WERI-Rb-1 (cell line): Measurements from ENCODE around the gene GDF11.

Experiments used
- DNase-seq: peaks from one replicate; pipeline ENCODE4 v3.0.0-alpha.2; 2020
- H3K27ac ChIP-seq: fragments of 250-450 bp; sonication (Bioruptor Pico); 2 replicates; pipeline ENCODE4 v1.5.1; 2020; ENCODE audit warnings: mild to moderate bottlenecking, moderate library complexity
- H3K27me3 ChIP-seq: fragments of 250-450 bp; sonication (Bioruptor Pico); 2 replicates; pipeline ENCODE4 v1.5.1; 2021; ENCODE audit warnings: mild to moderate bottlenecking, low read depth, moderate library complexity; ENCODE audit not compliant: insufficient read depth, severe bottlenecking
- H3K36me3 ChIP-seq: fragments of 250-450 bp; sonication (Bioruptor Pico); 2 replicates; pipeline ENCODE4 v1.5.1; 2020; ENCODE audit warnings: mild to moderate bottlenecking, moderate library complexity
- H3K4me3 ChIP-seq: 2 replicates; pipeline ENCODE4 v1.5.1; 2011; ENCODE audit warnings: low read depth, mild to moderate bottlenecking, control low read depth, low read length
- H3K9me3 ChIP-seq: fragments of 250-450 bp; sonication (Bioruptor Pico); 2 replicates; pipeline ENCODE4 v1.5.1; 2021; ENCODE audit warnings: mild to moderate bottlenecking, moderate library complexity; ENCODE audit not compliant: severe bottlenecking
- CTCF ChIP-seq: IDR thresholded peaks from 2 replicates; pipeline ENCODE4 v1.5.1; 2011; ENCODE audit warnings: low read depth, mild to moderate bottlenecking, control low read depth, inconsistent platforms, low read length

GDF11 gene

GRCh38 chr12:55743406-55744339 is 751 bp downstream of the GDF11 start:
- H3K27me3 ChIP-seq: no peaks in the 10 kb centered on the region
- no peaks in the 10 kb centered on the region for H3K9me3 ChIP-seq
- DNase-seq: peak; percentile 56
- H3K36me3 ChIP-seq: peaks cover 17% of the 10 kb centered on the region
- peak overlapping the region; percentile 80 for H3K27ac ChIP-seq
- peak; percentile 21; the same call in 1 of the 2 replicates for TF ChIP-seq CTCF
- H3K4me3 ChIP-seq: peak overlapping the region; percentile 79

GRCh38 chr12:55744340-55745030 is 1.6 kb downstream of the GDF11 start:
- Histone ChIP-seq H3K27me3 (no peaks in the 10 kb centered on the region), H3K27ac (peak overlapping the region; percentile 80), H3K9me3 (no peaks in the 10 kb centered on the region), H3K4me3 (peak overlapping the region; percentile 79), H3K36me3 (peaks cover 25% of the 10 kb centered on the region)
- no peak for DNase-seq
- no peak for TF ChIP-seq CTCF

DNA sequence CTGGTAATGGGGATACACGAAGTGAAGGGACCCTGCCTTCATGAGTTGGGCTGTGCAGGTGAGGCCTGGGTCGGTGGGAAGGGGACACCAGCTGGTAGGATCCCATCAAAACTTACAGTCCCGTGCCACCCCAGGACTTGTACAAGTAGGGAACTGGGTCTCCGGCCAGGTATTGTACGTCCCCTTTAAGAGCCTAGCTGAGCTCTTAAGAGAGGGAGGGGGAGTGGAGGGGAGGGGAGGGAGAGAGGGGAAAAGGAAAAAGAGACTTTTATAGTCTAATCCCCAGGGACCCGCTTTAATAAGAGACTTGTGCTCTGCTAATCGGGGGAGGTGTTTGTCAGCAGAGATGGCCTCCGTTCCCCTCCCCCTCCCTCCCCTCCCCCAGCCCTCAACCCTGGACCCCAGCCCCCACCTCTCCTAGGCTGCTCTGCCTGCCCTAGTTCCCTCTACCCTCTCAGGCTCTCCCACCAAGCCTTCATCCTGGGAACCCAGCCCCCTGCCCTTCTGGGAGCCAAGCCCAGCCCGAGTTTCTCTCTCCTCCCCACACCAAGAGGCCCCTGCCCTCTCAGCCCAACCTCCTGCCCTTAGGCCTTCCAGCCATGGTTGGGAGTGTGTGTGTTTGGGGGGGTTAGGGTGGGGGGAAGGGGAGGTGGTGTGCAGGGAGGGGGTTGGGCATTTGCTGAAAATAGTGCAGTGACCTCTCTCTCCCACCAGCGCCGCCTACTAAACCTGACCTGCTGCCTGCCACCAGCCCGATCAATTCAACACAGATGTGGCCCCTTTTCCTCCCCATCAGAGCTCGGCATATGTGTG is 2.6 kb downstream of the GDF11 start:
- Histone ChIP-seq H3K36me3 (peaks cover 35% of the 10 kb centered on the region), H3K27ac (peak overlapping the region; percentile 80), H3K9me3 (no peaks in the 10 kb centered on the region), H3K4me3 (peak overlapping the region; percentile 41), H3K27me3 (no peaks in the 10 kb centered on the region)
- peak; percentile 70 for DNase-seq
- TF ChIP-seq CTCF: 0 out of 2 replicates have a peak, but pooled peaks have one; percentile 19

- H3K9me3 ChIP-seq: no peaks in the 10 kb centered on the region
- H3K27ac ChIP-seq: peak overlapping the region; percentile 80
- peak overlapping the region; percentile 11; the same call in 1 of the 2 replicates for H3K4me3 ChIP-seq
- TF ChIP-seq CTCF: no peak
- no peak for DNase-seq
- H3K27me3 ChIP-seq: no peaks in the 10 kb centered on the region
- H3K36me3 ChIP-seq: peaks cover 43% of the 10 kb centered on the region
Observed at GRCh38 chr12:55746174-55746912, 3.4 kb downstream of the GDF11 start.

GRCh38 chr12:55746913-55747231 is 4.0 kb downstream of the GDF11 start:
- H3K36me3 ChIP-seq: peaks cover 48% of the 10 kb centered on the region
- no peaks in the 10 kb centered on the region for H3K27me3 ChIP-seq
- TF ChIP-seq CTCF: no peak
- H3K9me3 ChIP-seq: no peaks in the 10 kb centered on the region
- peak overlapping the region; percentile 80 for H3K27ac ChIP-seq
- no peak for DNase-seq
- no peak overlapping the region for H3K4me3 ChIP-seq
